Stimulated activated memory B cell treated with anti-CD40 and anti-IgM and Interleukin-4, amounts not matched to agents 10 μg/mL and 1 μg/mL and 100 μg/mL, for 72 hours (primary cell): ENCODE data around the gene MAN1A1.
A peak's percentile ranks its signal among the peaks of the same experiment; 100 is the strongest.

Experiments
- ATAC-seq: fragments of 150-1000 bp; cut with Tn5 transposase; 2 replicates; pipeline ENCODE4 v1.10.0; 2021
- H3K27ac Mint-ChIP-seq: one replicate; pipeline ENCODE4 v1.8.0; 2022; ENCODE audit warnings: mild to moderate bottlenecking, mixed read lengths
- H3K27me3 Mint-ChIP-seq: one replicate; pipeline ENCODE4 v1.8.0; 2022; ENCODE audit warnings: mixed read lengths
- H3K36me3 Mint-ChIP-seq: one replicate; pipeline ENCODE4 v1.8.0; 2022; ENCODE audit warnings: mixed read lengths
- H3K4me1 Mint-ChIP-seq: one replicate; pipeline ENCODE4 v1.8.0; 2022; ENCODE audit warnings: mixed read lengths
- H3K4me3 Mint-ChIP-seq: one replicate; pipeline ENCODE4 v1.8.0; 2022; ENCODE audit warnings: mild to moderate bottlenecking, moderate library complexity, mixed read lengths
- H3K9me3 Mint-ChIP-seq: one replicate; pipeline ENCODE4 v1.8.0; 2022; ENCODE audit warnings: mixed read lengths

Gene MAN1A1

GRCh38 chr6:119148825-119149525 lies 200.6 kb downstream of the MAN1A1 start:
- H3K4me3 Mint-ChIP-seq: no peak overlapping the region
- H3K27me3 Mint-ChIP-seq: no peaks in the 10 kb centered on the region
- H3K4me1 Mint-ChIP-seq: peaks cover 12% of the 10 kb centered on the region
- no peak for ATAC-seq
- H3K36me3 Mint-ChIP-seq: no peaks in the 10 kb centered on the region
- no peak overlapping the region for H3K27ac Mint-ChIP-seq
- H3K9me3 Mint-ChIP-seq: no peaks in the 10 kb centered on the region

GRCh38 chr6:119148098-119148824 lies 201.3 kb downstream of the MAN1A1 start:
- H3K27ac Mint-ChIP-seq: no peak overlapping the region
- no peak overlapping the region for H3K4me3 Mint-ChIP-seq
- H3K4me1 Mint-ChIP-seq: peaks cover 12% of the 10 kb centered on the region
- H3K27me3 Mint-ChIP-seq: no peaks in the 10 kb centered on the region
- H3K9me3 Mint-ChIP-seq: no peaks in the 10 kb centered on the region
- H3K36me3 Mint-ChIP-seq: no peaks in the 10 kb centered on the region
- ATAC-seq: no peak

- no peak overlapping the region for H3K4me3 Mint-ChIP-seq
- peaks cover 12% of the 10 kb centered on the region for H3K4me1 Mint-ChIP-seq
Measured at GRCh38 chr6:119147101-119148053, 202.2 kb downstream of the MAN1A1 start.

GRCh38 chr6:119145111-119145510 lies 204.4 kb downstream of the MAN1A1 start:
- no peak for ATAC-seq
- H3K27ac Mint-ChIP-seq: no peak overlapping the region

More at GRCh38 chr6:119147101-119148053, 202.2 kb downstream of the MAN1A1 start:
- Mint-ChIP-seq H3K27me3 (no peaks in the 10 kb centered on the region), H3K9me3 (no peaks in the 10 kb centered on the region), H3K27ac (no peak overlapping the region), H3K36me3 (no peaks in the 10 kb centered on the region)
- ATAC-seq: peak; percentile 86

GRCh38 chr6:119142637-119143036 lies 206.9 kb downstream of the MAN1A1 start:
- no peak for ATAC-seq
- H3K4me3 Mint-ChIP-seq: no peak overlapping the region
- H3K27me3 Mint-ChIP-seq: no peaks in the 10 kb centered on the region
- peaks cover 9% of the 10 kb centered on the region for H3K4me1 Mint-ChIP-seq
- no peaks in the 10 kb centered on the region for H3K9me3 Mint-ChIP-seq
- no peaks in the 10 kb centered on the region for H3K36me3 Mint-ChIP-seq
- H3K27ac Mint-ChIP-seq: no peak overlapping the region

More at GRCh38 chr6:119145111-119145510, 204.4 kb downstream of the MAN1A1 start:
- Mint-ChIP-seq H3K9me3 (no peaks in the 10 kb centered on the region), H3K27me3 (no peaks in the 10 kb centered on the region), H3K4me1 (peaks cover 12% of the 10 kb centered on the region), H3K4me3 (no peak overlapping the region), H3K36me3 (no peaks in the 10 kb centered on the region)

DNA sequence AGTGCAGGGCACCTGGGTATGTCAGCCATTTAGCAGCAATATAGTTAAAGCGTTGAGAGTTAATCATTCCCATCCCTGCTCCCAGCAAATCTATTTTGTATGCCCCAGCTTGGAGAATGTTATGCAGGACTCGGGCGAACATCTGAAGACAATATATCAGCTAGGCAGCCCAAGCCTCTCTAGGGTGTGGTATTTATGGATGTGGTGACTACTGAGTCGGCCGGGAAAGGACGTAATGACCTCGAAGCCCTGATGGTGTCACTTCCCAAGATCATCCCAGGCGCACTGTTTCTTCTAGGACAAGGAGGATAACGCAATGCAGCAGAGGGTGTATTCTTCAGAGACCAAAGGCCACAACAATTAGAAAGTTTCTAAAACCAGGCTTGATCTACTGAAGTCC lies 207.5 kb downstream of the MAN1A1 start:
- H3K27ac Mint-ChIP-seq: no peak overlapping the region
- H3K4me1 Mint-ChIP-seq: peaks cover 3% of the 10 kb centered on the region
- H3K4me3 Mint-ChIP-seq: no peak overlapping the region
- no peaks in the 10 kb centered on the region for H3K36me3 Mint-ChIP-seq
- H3K9me3 Mint-ChIP-seq: no peaks in the 10 kb centered on the region
- no peak for ATAC-seq
- H3K27me3 Mint-ChIP-seq: no peaks in the 10 kb centered on the region

DNA sequence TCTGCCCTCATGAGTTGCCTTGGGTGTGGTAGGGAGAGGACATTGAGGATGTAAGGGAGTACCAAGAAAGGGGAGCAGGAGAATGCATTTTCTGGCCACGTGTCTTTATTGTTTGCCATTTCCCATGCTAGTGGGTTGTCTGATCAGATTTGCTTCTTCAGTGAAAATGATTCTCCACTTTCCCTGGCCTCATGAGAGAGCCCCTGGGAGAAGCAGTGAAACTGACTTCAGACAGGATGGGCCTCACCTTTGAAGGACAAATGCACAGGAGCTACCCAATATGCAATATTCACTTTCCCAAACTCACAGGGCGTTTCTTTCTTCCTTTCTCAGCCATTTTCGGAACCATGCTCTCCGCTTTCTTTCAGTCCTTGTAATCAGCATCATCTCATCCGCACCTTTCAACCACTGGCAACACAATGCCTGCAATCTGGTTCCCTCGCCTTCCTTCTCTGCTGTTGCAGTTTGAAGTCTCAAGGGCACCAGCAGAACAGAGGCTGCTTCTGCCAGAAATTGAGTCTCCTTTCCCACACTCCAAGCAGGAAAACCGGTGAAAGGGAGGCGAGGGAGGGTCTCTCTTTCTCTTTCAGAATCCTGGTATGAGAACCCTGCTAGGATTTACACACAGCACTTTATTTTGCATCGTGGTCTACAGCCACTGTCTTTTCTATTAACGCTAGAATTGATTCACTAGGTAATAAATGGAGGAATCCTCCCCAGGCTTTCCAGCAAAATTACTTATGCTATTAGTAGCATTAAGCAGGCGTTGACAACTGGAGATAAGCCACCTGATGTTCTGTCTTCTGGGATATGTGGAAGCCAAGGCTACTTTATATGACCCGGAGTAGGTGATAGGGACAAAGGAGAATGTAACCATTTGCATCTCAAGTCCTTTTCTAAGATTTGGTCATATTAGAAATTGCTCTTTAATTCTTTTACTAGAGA lies 209.1 kb downstream of the MAN1A1 start:
- Mint-ChIP-seq H3K9me3 (no peaks in the 10 kb centered on the region), H3K27me3 (no peaks in the 10 kb centered on the region), H3K4me1 (no peaks in the 10 kb centered on the region), H3K4me3 (no peak overlapping the region), H3K36me3 (no peaks in the 10 kb centered on the region), H3K27ac (no peak overlapping the region)
- no peak for ATAC-seq

DNA sequence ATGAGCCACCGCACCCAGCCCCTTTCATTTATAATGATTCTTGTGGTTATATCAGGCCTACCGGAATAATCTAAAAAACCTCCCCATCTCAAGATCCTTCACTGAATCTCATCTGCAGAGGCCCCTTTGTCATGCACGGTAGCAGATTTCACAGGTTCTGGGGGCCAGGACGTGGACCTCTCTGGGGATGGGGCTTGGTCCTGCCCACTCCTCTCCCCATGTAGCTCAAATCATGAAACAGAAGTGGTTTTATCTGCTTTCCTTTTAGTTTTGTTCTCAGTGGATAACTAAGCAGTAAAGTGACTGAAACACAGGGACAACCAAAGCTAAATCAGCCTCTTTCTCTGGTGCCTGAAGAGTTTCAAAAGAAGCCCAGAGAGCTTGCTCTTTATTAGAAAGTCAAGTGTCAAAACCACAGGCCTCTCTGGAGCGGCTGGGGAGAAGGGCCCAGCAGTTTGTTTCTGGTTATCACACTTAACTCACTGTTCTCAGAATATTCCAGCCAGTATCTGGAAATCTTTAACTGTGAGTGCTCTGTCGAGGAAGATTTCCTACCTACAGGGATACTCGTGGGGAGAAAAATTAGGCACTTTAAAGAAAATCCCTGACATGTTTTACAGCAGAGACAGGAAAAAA lies 210.5 kb downstream of the MAN1A1 start:
- H3K9me3 Mint-ChIP-seq: no peaks in the 10 kb centered on the region
- H3K36me3 Mint-ChIP-seq: no peaks in the 10 kb centered on the region
- no peak overlapping the region for H3K4me3 Mint-ChIP-seq
- no peak for ATAC-seq
- no peaks in the 10 kb centered on the region for H3K4me1 Mint-ChIP-seq
- H3K27ac Mint-ChIP-seq: no peak overlapping the region
- no peaks in the 10 kb centered on the region for H3K27me3 Mint-ChIP-seq

DNA sequence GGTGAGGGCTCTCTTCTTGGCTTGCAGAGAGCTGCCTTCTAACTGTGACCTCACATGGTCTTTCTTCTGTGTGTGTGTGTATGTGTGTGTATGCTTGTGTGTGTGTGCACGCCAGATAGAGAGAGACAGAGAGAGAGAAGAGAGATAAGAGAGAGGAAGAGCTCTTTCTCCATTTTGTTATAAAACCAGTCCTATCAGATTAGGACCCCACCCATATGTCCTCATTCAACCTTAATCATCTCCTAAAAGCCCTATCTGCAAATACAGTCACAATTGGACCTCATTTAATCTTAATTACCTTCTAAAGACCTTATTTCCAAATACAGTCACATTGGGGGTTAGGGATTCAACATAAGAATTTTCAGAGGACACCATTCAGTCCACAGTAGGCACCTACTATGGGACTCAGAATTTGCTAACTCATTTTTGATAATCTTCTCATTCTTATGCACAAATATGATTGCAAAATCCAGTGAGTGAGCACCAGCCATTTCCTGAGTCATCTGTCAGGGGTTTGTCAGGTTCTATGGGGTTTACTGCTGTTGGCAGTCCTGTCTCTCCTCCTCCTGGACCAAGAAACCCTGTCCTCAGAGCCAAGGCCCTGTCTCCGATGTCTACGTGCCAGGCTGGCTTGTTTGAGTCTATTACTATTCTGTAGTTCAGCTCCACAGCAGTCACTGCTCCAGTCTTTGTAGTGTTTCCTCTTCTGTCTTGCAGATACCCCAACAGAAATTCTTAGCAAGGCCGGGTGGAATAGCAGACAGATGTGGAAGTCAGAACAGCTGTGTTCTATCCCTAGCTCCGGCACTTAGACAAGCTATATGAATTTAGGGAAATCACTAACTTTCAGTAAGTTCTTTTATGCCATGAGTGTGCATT lies 212.1 kb downstream of the MAN1A1 start:
- Mint-ChIP-seq H3K4me1 (no peaks in the 10 kb centered on the region), H3K36me3 (no peaks in the 10 kb centered on the region), H3K4me3 (no peak overlapping the region), H3K27me3 (no peaks in the 10 kb centered on the region), H3K9me3 (no peaks in the 10 kb centered on the region), H3K27ac (no peak overlapping the region)
- ATAC-seq: peak; percentile 13

DNA sequence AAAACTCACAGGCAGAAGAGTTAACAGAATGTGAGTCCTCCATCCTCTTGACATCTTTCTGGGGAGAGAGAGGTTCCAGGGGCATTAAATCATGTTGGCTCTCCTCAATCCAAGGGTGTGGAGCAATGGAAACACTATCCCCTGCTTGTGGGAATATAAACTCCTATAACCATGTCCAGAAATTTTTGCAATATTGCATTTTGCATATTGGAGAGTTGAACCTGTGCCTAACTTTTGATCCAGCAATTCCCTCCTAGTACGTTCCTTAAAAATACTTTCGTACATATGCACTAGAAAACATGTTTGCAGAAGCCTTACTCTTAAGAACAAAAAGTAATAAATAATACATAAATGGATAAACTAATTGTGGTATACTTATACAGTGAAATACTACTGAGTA lies 214.8 kb downstream of the MAN1A1 start:
- Mint-ChIP-seq H3K36me3 (no peaks in the 10 kb centered on the region), H3K4me1 (peaks cover under 1% of the 10 kb centered on the region), H3K27ac (no peak overlapping the region), H3K27me3 (no peaks in the 10 kb centered on the region), H3K4me3 (no peak overlapping the region), H3K9me3 (no peaks in the 10 kb centered on the region)
- ATAC-seq: no peak

DNA sequence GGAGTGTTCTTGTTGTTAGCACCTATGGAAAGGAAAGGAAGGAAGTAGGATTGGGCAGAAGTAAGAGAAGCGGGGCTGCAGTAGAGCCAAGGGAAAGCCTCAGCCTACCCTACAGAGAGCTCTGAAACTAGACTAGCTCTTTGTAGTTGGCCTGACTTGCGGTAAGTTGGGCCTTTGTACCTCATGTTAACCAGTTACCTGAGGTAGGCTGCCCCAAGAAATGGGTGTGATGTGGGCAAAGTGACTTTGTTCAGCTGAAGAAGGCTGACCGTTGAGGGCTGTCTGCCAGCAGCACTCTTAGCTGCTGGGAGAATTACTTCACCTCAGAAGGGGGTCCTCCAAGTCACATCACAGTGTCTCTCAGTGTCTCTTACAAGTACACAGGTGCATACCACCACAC lies 216.2 kb downstream of the MAN1A1 start:
- no peak overlapping the region for H3K4me3 Mint-ChIP-seq
- H3K27ac Mint-ChIP-seq: no peak overlapping the region
- H3K9me3 Mint-ChIP-seq: no peaks in the 10 kb centered on the region
- no peaks in the 10 kb centered on the region for H3K36me3 Mint-ChIP-seq
- peaks cover 7% of the 10 kb centered on the region for H3K4me1 Mint-ChIP-seq
- no peak for ATAC-seq
- peaks cover 3% of the 10 kb centered on the region for H3K27me3 Mint-ChIP-seq

- H3K27ac Mint-ChIP-seq: no peak overlapping the region
- ATAC-seq: no peak
- no peak overlapping the region for H3K4me3 Mint-ChIP-seq
- peaks cover 10% of the 10 kb centered on the region for H3K27me3 Mint-ChIP-seq
- H3K9me3 Mint-ChIP-seq: no peaks in the 10 kb centered on the region
- H3K4me1 Mint-ChIP-seq: peaks cover 7% of the 10 kb centered on the region
- H3K36me3 Mint-ChIP-seq: no peaks in the 10 kb centered on the region
Measured at GRCh38 chr6:119132261-119132981, 217.1 kb downstream of the MAN1A1 start.

GRCh38 chr6:119129968-119130484 lies 219.5 kb downstream of the MAN1A1 start:
- H3K36me3 Mint-ChIP-seq: no peaks in the 10 kb centered on the region
- peaks cover 7% of the 10 kb centered on the region for H3K4me1 Mint-ChIP-seq
- no peaks in the 10 kb centered on the region for H3K9me3 Mint-ChIP-seq
- peaks cover 18% of the 10 kb centered on the region for H3K27me3 Mint-ChIP-seq
- H3K4me3 Mint-ChIP-seq: no peak overlapping the region
- ATAC-seq: no peak
- no peak overlapping the region for H3K27ac Mint-ChIP-seq
